GM18867 (cell line): ENCODE results near the gene DDX23.

Source experiments
- ATAC-seq: cut with Tn5 transposase; IDR thresholded peaks from one replicate; pipeline ENCODE4 v1.9.1; 2021; ENCODE audit warnings: mild to moderate bottlenecking, moderate library complexity; ENCODE audit not compliant: unreplicated experiment

The DDX23 gene

GRCh38 chr12:48824905-48825304, 27.1 kb downstream of the DDX23 start:
- no peak for ATAC-seq

GRCh38 chr12:48824112-48824511, 27.9 kb downstream of the DDX23 start:
- peak; percentile 66 for ATAC-seq

GRCh38 chr12:48823281-48823680, 28.7 kb downstream of the DDX23 start:
- no peak for ATAC-seq

- no peak for ATAC-seq
Measured at GRCh38 chr12:48822711-48823110, 29.3 kb downstream of the DDX23 start.

- no peak for ATAC-seq
Measured at GRCh38 chr12:48822139-48822538, 29.8 kb downstream of the DDX23 start.

- ATAC-seq = no peak
Measured at GRCh38 chr12:48819986-48820725, 31.8 kb downstream of the DDX23 start.

- no peak for ATAC-seq
Measured at GRCh38 chr12:48818831-48819590, 33.0 kb downstream of the DDX23 start.

GRCh38 chr12:48817873-48818830, 33.8 kb downstream of the DDX23 start, which contains the start of gene CACNB3:
Gene CACNB3, plus strand, starts transcription at chr12:48818496. Its CDS starts 434 bp downstream, at chr12:48818930.
- peak; percentile 43 for ATAC-seq

GRCh38 chr12:48816143-48816854, 35.7 kb downstream of the DDX23 start:
- no peak for ATAC-seq

GRCh38 chr12:48815126-48816110, 36.5 kb downstream of the DDX23 start:
- peak; percentile 26 for ATAC-seq

- peak; percentile 87 for ATAC-seq
Measured at GRCh38 chr12:48814262-48815125, 37.5 kb downstream of the DDX23 start.

DNA sequence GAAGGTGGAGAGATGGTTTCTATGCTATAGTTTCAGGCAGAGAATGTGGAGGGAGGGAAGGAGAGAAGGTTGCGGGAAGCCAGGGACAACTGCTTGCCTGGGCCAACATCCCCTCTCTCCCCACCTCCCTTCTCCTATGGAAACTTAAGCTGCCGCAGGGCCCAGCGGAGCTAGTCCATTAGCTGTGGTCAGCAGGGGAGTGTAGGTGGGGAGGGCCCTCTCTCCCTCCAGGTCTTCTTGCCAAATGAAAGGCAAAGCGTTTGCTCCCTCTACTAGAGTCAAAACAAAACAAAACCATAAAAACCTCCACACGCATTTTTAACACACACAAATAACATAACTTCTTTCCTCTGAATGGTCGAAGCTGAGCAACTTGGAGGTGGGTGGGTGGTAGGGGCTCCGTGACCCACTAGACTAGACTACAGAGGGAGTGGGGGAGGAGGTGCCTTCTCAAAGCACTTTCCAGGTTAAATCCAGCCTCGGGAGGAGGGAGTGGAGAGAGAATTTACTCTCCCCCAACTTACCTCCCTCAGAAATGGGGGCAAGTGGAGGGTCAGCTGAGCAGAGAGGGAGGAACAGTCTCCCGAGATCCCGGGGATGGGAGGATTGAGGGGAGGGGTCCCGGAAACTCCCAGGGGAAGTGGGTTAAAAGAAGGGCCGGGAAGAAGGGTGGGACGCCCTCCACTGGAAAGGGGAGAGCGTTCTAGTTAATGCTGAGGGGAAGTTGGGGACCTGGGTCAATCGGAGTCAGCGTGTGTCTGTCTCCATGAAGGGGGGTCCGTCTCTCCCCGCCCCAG, 38.3 kb downstream of the DDX23 start:
- ATAC-seq = no peak

GRCh38 chr12:48812389-48812788, 39.6 kb downstream of the DDX23 start:
- no peak for ATAC-seq

DNA sequence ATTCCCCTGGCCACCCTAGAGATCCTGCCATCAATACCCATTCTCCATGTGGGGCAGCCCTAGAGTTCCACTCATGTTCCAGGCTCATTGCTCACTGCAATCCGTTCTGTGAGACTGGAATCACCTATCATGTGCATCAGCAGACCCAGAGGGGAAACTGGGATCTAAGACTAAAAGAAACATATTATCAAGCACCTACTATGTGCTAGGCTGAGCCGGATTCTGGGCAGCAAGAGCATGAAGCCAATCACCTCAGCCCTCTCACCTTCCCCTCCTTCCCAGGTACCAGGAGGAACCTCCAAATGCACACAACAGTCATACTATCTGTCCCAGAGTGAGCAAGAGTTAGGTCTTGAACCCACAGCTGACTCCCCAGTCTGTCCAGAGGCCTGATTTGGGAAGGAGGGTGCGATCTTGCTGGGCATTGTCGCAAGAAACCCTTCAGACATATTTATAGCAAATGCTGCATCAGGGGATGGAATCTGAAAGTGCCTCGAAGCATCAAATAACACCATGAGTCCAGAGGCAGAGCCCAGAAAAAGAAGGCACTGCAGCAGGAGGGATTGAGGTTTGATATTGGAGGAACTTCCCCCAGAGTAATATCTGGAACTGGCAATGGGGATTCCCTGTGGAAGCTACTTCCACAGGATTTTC, 40.4 kb downstream of the DDX23 start:
- ATAC-seq = no peak

DNA sequence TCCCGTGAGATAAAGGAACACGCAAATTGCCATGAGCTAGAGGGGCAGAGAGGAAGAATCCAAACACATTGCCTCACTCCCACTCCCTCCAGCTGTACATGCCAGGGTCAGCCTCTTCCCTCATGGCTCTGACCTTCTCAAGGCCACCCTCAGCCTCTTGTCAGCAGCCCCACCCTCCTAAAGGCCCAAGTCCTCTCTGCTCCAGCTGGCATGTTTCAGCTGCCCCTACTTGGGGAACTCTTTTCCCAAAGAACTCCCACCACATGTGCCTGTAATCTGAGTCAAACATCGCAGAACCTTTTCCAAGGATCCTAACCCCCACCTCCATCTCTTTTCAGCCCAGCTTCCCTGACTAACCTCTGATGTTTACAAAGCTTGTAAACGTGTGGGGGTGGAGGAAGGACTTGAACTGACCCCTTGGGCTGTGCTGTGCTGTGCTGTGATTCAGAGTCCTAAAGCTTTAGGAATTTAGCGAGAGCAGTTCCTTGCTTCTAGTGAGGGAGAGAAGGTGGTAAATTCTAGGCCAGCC, 41.0 kb downstream of the DDX23 start:
- no peak for ATAC-seq

- no peak for ATAC-seq
Measured at GRCh38 chr12:48807981-48808380, 44.0 kb downstream of the DDX23 start.

GRCh38 chr12:48803675-48804074, 48.3 kb downstream of the DDX23 start:
- no peak for ATAC-seq
